Gastroesophageal sphincter (tissue), 3 donors: ENCODE data around the gene MRGPRX3.

Source experiments
- CTCF ChIP-seq, 4 experiments: fragments of 200-600 bp in 2 of 4; fragments of 450-650 bp in 2 of 4; sonication (generic) in 1 of 4; IDR thresholded peaks; one replicate each; pipeline ENCODE4 v1.5.1; 2017 to 2019; ENCODE audit warnings: antibody characterized with exemption in 4 of 4, mild to moderate bottlenecking in 2 of 4, moderate library complexity in 2 of 4
- POLR2A ChIP-seq, 2 donors: fragments of 450-650 bp; IDR thresholded peaks; one replicate each; pipeline ENCODE4 v1.6.1; 2017; ENCODE audit warnings: antibody characterized with exemption in 2 of 2, mild to moderate bottlenecking in 2 of 2, moderate library complexity in 1 of 2
- POLR2AphosphoS5 ChIP-seq: sonication (generic); formaldehyde crosslinking; IDR thresholded peaks from one replicate; pipeline ENCODE4 v1.6.1; 2017; ENCODE audit warnings: antibody characterized with exemption

DNA sequence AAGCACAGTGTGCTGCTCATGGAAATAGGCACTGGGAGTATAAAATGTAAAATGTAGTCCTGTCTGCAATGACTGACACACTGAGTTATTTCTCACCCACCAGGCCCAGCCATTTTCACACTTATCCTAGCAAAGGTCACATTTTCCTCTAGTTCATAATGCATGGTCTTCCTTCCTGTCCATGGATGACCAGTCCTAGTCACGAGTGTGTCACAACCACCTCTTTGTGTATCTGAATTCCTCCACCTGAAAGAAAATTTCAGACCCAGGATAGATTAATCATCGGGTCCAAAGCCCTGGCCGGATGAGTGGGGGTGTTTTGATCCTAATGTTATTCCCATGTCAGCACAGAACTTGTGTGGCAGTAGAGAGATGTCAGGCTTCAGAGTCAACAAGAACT lies 40.3 kb downstream of the MRGPRX3 start, which contains the start of gene MRGPRX4:
- no peak for TF ChIP-seq CTCF (IDR thresholded peaks at IDR 0.05)
- TF ChIP-seq POLR2A (IDR thresholded peaks at IDR 0.05): no peak
- TF ChIP-seq POLR2AphosphoS5: no peak
